Globus pallidus (tissue), 1 donor: ENCODE results near the gene MRPS12.
A peak's percentile ranks its signal among the peaks of the same experiment; 100 is the strongest.
"Not testable (repeated sequence)": the region's sequence is repeated elsewhere in the genome, so short reads cannot be mapped to it uniquely, and the experiment has no call there.

Experiments used
- DNase-seq: peaks from one replicate; pipeline ENCODE4 v3.0.0-alpha.2; 2015; ENCODE audit warnings: low spot score

MRPS12 gene

DNA sequence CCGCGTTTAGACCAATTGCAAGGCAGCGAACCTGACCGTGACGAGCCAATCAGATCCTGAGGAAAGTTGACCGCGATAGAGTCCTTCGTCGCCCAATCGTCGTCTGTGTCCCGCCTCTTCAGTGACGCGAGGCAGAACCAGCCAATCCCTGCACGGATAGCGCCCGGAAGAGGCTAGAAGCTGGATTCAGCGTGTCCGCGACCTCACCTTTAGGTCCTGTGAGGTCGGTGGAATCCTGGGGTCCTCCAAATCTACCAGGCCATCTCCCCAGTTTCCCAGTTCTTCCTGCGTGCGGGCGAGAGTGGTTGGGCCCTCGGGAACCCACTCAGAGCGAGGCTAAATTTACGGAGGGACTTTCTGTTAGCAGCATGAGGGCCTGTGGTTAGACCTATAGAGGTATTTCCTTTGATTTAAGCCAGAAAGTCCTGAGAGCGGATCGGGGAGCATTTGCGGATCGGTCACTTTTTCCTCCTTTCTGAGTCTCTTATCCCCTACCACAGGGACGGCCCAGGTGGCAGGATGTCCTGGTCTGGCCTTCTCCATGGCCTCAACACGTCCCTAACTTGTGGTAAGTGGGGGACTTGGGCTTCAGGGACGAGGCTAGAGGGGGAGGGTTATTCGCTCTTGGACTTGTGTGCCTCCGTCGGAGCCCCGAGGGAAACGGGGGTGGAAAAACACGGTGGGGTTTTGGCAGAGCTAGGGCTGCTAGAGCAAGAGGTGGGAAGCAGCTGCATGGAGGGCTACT is at the start of gene MRPS12:
MRPS12 (plus strand) TSS at position 169 of the 745 bp plus-strand sequence; CDS start at position 520, 351 bp downstream.
- DNase-seq, result peak; percentile 99

DNA sequence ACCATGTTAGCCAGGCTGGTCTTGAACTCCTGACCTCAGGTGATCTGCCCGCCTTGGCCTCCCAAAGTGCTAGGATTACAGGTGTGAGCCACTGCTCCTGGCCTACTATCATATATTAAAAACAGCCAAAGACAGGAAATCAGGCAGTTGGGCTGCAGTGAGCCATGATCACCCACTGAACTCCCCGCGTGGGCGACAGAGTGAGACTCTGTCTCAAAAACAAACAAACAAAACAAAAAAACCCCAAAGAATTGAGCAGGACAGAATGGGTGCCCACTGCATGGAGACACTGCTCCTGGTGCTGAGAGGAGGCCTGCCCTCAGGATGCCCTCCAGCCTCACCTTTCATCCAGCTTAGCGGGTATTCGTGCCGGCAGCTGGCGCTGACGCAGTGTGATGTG is 47.5 kb upstream of the MRPS12 start:
- no peak for DNase-seq

DNA sequence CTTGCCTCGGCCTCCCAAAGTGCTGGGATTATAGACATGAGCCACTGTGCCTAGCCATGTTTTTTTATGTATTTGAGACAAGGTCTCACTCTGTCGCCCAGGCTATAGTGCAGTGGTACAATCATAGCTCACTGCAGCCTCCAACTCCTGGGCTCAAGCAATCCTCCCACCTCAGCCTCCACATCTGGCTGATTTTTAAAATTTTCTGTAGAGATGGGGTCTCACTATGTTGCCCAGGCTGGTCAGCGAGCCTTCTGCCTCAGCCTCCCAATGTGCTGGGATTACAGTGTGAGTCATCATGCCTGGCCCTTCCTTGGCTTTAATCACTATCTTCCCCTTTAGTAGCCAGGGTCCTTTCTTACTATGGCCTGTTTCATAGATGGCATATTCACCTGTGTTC is 46.1 kb upstream of the MRPS12 start:
- DNase-seq, result not testable (repeated sequence)

DNA sequence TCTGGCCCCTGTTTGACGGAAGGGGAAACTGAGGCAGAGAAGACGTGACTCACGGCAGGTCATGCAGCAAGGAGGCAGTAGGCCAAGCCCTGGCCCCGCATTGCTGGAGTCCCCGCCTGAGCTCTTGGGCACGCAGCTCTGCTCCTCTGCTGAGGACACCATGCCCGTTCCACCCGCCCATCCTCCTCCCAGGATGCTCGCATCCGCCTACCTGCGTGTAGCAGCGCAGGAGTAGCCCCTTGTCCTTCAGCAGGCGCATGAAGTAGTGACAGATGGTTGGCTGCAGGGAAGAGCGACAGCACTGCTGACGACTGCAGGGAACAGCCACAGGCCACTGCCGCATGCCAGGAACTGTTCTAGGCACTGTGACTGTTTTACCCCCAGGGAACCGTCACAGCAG is 41.9 kb upstream of the MRPS12 start:
- DNase-seq, result no peak

DNA sequence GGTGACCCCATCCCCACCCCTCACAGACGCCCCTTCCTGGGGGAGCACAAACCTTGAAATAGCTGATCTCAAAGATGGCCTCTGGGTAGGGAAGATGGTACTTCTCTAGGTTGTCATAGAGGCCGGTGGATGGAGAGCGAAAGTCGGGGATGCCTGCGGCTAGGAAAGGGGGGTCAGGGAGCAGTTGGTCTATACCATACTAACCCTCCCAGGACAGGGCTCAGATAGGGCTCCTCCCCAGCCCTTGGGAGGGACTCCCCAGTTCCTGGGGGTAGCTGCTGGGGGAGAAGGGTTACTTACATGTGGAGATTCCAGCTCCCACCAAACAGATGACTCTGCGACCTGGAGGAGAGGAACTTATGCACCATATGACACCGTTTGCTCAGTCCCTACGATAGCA is 40.9 kb upstream of the MRPS12 start:
- no peak for DNase-seq

DNA sequence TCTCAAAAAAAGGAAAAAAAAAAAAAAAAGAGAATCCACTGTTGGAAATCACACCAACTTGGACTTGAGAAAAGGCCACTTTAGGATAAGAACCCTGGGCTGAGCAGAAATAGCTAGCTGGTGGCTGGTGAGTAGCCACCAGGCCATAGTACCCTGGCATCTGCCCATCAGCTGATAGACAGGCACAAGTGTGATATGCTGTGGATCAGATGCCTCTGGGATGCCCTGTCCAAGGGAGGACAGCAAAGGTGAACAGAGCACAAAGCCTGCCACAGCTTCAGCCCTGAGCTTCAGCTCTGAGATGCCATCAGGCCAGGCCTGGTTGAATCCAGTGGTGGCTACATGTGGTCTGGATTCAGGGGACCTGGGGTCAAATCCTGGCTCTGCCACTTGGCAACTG is 40.1 kb upstream of the MRPS12 start:
- no peak for DNase-seq

DNA sequence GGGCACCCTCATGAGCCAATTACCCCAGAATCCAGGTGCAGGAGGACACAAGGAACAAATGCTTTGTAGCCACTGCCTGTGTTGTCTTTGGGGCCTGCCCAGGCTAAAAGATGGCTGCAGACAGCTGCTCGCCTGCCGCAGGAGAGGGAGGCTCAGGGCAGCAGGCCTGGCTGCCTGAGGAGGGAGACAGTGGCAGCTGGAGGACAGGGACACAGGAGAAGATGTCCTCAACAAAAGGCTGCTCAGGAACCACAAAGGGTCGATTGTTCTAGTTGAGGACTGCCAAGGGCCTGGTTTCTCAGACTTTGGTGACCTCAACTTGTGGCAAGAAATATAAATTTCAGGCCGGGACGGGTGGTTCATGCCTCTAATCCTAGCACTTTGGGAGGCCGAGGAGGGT is 39.0 kb upstream of the MRPS12 start:
- DNase-seq, result peak; percentile 89

DNA sequence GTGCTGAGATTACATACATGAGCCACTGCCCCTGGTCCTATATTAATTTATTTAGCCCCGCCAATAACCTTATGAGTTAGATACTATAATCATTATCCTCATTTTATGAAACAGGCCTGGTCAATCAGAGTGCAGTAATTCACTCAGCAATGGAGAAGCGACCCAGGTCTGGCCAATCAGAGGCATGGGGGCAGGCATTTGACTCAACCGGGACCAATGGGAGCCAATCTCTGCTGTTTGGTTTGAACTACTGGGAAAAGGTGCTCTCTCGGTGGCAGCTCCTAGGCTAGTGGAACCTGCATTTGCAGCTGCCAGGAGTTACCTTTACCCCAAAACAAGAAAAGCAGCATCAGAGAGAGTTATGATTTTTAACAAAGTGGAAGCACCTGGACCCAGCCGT is 37.9 kb upstream of the MRPS12 start:
- DNase-seq, result no peak

DNA sequence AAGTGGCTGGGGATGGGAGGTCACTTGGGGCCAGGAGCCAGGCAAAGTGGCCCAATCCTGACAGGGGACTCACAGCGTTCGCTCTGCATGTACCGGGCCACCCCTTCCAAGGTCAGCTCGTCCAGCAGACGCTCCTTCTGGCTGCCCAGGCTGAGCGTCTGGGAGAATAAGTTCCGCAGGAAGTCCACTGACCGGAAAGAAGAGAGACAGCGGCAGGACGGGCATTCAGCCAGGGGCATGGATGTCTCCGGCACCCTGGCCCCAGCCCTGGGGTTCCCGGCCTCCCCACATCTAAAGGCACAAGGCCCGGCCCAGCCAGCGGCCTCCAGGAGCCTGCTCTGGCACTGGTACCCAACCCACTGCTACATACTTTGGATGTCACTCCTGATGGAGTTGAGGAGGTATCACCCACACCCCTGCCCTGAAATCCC is 37.4 kb upstream of the MRPS12 start:
- DNase-seq, result no peak

DNA sequence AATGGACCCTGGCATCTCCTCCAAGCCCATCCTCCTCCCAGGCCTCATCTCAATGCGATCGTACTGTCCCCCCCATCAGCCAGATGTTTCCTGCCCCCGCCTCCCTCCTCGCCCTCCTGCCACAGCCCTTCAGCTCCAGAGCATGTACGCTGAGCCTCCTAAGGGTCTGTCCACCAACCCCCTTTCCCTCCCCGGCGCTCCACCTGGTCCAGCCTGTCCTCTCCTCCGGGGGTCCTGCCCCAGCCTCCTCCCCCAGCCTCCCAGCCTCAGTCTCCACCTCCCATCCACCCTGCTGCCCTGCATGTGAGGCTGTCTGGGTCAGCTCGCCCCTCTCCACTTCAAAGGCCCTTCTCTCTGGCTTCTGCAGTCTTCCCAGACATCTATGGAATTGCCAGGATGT is 35.8 kb upstream of the MRPS12 start:
- DNase-seq, result no peak

DNA sequence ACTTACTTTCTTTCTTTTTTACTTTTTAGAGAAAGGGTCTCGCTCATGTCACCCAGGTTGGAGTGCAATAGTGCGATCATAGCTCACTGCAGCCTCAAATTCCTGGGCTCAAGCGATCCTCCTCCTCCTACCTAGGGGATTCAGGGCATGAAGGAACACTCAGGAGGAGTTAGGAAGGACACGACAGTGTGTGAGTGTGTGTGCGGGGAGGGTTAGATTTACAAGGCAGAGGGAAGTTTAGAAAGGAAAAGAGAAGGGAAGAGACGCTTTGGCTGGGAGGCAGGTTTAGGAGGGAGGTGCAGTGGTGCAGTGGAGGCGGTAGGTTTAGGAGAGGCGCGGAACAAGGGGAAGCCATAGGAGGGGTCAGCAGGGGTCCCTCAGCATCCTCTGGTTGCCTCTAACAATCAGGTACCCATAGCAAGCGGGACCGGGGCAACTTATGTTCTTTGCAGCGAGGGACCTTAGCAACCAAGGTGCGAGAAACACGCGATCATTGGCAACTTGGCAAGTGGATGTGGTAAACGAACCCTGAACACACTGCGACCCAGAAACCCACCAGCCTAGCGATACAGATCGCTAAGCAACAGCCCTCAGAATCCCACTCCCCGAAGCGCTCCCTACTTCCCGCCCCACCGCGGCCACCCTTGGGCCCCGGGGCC is 31.8 kb upstream of the MRPS12 start:
- peak; percentile 43 for DNase-seq

DNA sequence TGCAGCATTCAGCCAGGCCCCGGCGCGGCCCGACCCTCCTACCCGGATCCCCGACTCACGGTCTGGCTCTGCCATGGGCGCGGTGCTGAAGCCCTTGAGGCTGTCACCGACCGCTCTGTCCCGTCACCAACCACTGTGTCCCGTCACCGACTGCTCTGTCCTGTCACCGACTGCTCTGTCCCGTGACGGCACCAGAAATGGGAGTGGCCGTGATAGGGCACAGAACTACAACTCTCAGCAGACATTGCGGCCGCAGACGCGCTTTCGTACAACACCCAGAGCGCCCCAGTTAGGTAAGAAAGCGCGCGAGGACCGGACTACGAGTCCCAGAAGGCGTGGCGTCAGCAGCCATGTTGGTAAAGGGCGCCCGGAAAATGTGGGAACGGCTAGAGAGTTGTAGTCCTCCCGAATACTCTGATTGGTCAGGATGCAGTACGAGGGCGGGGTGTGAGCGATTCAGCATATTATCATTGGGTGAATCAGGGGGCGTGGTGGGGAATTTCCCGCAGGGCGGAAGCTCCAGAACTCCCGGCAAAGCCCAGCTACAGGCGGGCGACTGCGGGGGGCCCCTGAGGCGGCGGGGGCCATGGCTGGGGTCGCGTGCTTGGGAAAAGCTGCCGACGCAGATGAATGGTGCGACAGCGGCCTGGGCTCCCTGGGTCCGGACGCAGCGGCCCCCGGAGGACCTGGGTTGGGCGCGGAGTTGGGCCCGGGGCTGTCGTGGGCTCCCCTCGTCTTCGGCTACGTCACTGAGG is 31.1 kb upstream of the MRPS12 start, which contains the start of the genes NFKBIB and SIRT2:
NFKBIB (plus strand) TSS at position 523 of the 755 bp plus-strand sequence; CDS start at position 587, 64 bp downstream.
SIRT2 (minus strand) TSS at position 172 of the 755 bp plus-strand sequence; CDS start at position 75, 97 bp downstream.
- peak; percentile 100 for DNase-seq

DNA sequence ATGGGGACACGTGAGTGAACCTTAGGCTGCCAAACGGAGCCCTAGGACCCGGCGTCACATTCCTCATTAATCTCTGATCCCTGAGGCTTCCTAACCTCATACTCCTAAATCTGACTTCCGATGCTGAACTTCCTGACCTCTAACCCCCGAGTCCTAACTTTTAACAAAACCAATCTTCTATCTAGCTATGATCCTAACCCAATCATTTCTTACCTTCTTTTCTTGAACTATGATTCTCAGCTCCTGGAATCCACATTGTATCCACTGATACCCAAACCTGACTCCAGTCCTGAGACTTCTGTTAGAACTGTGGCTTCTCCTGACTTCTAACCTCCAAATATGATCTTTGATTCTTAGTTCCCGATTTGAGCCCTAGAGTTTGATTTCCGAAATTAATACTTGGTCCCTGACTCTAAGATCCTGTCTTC is 30.5 kb upstream of the MRPS12 start:
- DNase-seq, result no peak

DNA sequence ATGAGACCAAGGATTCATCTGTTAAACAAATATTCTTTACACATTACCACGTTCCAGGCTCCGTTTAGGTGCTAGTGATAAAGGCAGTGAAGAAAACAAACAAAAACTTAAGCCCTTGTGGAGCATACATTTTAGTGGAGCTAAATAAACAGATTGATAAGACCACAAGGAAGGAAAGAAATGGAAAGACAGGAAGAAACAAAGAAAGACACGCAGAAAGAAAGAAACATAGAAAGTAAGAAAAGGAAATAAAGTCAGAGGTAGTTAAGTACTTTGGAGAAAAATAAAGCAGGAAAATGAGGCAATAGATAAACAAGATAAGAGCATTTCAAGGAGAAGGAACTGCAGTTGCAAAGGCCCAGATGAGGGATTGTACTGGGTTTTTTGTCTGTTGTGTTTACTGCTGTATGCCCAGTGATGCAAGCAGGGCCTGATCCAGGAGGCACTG is 30.0 kb upstream of the MRPS12 start:
- no peak for DNase-seq

DNA sequence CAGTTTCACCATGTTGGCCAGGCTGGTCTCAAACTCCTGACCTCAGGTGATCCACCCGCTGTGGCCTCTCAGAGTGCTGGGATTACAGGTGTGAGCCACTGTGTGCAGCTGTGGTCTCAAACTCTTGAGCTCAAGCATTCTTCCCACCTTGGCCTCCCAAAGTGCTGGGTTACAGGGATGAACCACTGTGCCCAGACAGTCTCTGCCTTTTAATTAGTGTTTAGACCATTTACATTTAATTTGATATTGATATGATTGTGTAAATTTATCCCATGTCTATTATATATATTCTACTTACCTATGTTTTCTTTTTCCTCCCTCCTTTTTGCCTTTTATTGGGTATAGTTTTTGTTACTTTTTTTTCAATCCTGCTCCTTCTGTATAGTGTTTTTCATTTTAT is 29.1 kb upstream of the MRPS12 start:
- DNase-seq, result no peak

DNA sequence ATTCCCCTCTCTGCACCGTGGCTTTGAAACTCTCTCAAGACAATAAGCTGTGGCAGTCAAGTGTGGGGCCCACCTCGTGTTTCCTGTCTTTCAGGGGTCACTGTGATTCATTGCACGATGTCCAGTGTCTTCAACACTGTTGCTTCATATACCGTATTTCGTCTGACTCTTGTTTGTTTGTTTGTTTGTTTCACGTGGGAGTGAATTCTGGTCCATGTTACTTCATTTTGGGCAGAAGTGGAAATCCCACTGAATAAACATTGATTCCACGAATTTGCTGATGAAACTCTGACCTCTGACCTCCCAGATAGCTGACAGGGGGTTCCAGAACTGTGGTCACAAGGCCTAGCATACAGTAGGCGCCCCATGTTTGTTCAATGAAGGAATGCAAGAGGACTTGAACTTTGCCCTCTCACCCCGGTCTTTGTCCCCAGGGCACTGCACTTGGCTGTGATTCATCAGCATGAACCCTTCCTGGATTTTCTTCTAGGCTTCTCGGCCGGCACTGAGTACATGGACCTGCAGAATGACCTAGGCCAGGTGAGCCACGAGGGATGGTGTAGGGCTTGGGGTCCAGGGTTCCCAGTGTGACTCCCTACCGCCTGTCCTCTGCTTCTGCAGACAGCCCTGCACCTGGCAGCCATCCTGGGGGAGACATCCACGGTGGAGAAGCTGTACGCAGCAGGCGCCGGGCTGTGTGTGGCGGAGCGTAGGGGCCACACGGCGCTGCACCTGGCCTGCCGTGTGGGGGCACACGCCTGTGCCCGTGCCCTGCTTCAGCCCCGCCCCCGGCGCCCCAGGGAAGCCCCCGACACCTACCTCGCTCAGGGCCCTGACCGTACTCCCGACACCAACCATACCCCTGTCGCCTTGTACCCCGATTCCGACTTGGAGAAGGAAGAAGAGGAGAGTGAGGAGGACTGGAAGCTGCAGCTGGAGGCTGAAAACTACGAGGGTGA is 25.9 kb upstream of the MRPS12 start:
- no peak for DNase-seq

DNA sequence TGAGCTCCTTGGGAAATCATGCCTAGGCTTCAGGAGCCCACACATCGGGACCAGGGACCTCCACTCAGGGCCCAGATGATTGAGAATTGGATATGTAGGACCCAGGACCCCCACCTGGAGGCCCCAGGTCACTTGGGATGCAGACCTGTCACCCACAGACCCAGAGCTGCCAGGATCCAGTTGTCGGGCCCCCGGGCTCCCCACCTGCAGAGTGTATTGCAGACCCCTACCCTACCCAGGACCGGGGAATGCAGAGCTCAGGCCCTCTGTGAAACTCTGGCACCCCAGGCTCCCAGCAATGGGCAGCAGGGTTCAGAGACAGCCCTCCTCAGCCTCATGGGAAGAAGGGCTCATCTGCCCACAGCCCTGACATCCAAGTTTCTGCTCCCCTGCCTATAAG is 25.1 kb upstream of the MRPS12 start:
- no peak for DNase-seq

DNA sequence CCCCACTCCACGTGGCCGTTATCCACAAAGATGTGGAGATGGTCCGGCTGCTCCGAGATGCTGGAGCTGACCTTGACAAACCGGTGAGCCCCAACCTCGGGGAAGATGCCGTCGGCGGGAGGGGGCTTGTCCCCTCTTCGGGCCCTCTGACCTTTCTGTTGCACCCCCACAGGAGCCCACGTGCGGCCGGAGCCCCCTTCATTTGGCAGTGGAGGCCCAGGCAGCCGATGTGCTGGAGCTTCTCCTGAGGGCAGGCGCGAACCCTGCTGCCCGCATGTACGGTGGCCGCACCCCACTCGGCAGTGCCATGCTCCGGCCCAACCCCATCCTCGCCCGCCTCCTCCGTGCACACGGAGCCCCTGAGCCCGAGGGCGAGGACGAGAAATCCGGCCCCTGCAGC is 23.5 kb upstream of the MRPS12 start:
- no peak for DNase-seq

DNA sequence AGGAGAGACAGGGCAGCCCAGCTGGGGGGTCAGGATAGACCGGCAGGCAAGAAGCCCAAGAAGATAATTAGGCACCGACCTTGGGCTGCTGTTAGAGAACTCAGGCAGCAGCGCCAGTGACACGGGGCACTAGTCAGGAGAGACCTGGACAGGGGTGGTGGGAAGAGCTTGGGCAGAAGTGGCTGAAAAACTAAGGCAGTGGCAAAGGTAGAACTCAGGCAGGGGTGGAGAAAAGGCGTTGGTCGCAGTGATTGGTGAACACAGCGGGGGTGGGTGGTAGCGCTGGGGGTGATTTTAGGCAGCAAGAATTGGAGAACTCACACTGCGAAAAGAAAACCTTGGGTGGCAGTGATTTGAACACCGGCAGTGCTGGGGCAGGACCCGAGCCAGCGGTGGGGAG is 23.1 kb upstream of the MRPS12 start:
- DNase-seq, result no peak

DNA sequence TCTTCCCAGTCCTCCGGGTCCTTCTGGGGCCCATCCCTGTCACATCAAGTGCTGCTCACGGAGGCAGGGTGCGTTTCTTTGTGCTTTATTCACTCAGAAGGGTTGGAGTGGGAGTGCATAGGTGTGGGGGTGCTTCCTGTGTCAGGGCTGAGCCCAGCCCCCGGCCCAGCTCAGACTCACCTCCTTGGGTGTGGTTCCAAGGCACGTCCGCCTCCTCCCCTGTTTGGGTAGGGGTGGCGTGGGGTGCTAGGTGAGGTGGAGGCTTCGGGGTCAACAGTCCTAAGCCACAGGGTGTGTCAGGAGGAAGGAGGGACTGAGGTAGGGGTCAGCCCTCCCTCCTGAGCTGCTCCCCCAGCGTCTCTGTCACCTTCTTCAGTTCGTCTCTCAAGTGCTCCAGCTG is 21.8 kb upstream of the MRPS12 start:
- DNase-seq, result no peak

DNA sequence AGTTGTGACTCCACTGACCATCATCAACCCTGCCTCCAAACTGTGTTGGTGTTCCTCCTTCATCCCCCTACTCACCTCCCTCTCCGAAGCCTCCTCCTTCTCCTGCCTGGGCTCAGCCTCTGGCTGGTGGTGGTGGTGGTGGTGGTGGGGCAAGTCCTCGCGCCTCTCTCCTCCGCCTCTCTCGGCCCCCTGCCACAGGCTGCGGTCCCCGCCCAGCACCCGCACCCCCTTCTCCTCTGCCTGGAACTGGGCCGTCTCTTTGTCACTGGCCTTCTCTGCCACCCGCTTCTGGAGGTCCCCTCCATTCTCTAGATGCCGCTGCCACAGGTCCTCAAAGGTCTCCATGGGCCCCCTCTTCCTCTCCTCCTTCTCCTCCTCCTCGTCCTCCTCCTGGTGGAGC is 20.3 kb upstream of the MRPS12 start:
- no peak for DNase-seq
